ENCODE results near the gene PPARD.

GRCh38 chr6:35412102-35412501, 69.7 kb downstream of the PPARD start:
- TF ChIP-seq CTCF (IDR thresholded peaks at IDR 0.05) (no peak), POLR2AphosphoS5 (IDR thresholded peaks at IDR 0.05) (no peak)
